Left cardiac atrium (tissue), 4 donors: ENCODE data around the gene SRGN. TPM values are rescaled to one million over a fixed set of nuclear protein-coding genes. Genes with fewer than 3 reads are reported as not detected.
A peak's percentile ranks its signal among the peaks of the same experiment; 100 is the strongest.

Experiments used
- ATAC-seq, 2 donors: fragments of 200-7000 bp; cut with Tn5 transposase; one replicate each; pipeline ENCODE4 v1.9.1; 2020; ENCODE audit warnings: mild to moderate bottlenecking in 2 of 2, moderate library complexity in 2 of 2
- DNase-seq: peaks from one replicate; pipeline ENCODE4 v3.0.0-alpha.2; 2020
- intact Hi-C, 2 donors: fragments of 100-400 bp; cut with DNase I; formaldehyde crosslinking; loops; one replicate each; pipeline versions ENCODE4 v1.14.1 to v1.15.1; 2022 to 2023
- total RNA-seq, 2 donors: library from RNA; stranded (reverse); fragmentation: NEBNext Ultra II Directional; extraction: Animal tissue kit (Norgen Biotek cat#: 25700); gene quantifications; one replicate each; pipeline ENCODE4 v1.2.1, GENCODE V29; 2021
- donor health status: DM: no; HTN: yes; CAD: no.
- donor health status: DM: no; HTN: yes; CAD: no; lungs with severe emphysema.
- donor health status: DM: yes; HTN: yes; CAD: no.
- donor health status: Dilated cardiomyopathy.

The SRGN gene
- total RNA-seq, 2 donors from 2014 or later: 89.7 to 121 TPM

GRCh38 chr10:69080226-69080625 is 7.7 kb upstream of the SRGN start:
- DNase-seq (no peak), ATAC-seq (no peak)
- intact Hi-C loops: no loop called here

- DNase-seq (peak; percentile 52), ATAC-seq (peak in 1 of 2 donors; percentile 49)
- intact Hi-C loops: no loop called here
These were observed 1.8 kb upstream of the SRGN start for GRCh38 chr10:69086001-69086509.

- DNase-seq (no peak), ATAC-seq (no peak)
- intact Hi-C loops: no loop called here
These were observed 517 bp downstream of the SRGN start for GRCh38 chr10:69088471-69088769.

- intact Hi-C loops: no loop called here
- peak; percentile 21 to 27 for ATAC-seq
These were observed 1.0 kb downstream of the SRGN start for GRCh38 chr10:69088801-69089501.

GRCh38 chr10:69089638-69090599 is 2.0 kb downstream of the SRGN start:
- DNase-seq: peak; percentile 37
- intact Hi-C loops: loop anchor here (5.0 to 10.0 kb wide), 3 partner anchors 38 to 85 kb away; no protein-coding TSS in a partner anchor

More at GRCh38 chr10:69088801-69089501, 1.0 kb downstream of the SRGN start:
- no peak for DNase-seq

GRCh38 chr10:69090685-69091084 is 2.8 kb downstream of the SRGN start:
- DNase-seq (no peak), ATAC-seq (no peak)
- intact Hi-C loops: loop anchor here (5.0 to 10.0 kb wide), 3 partner anchors 38 to 86 kb away; no protein-coding TSS in a partner anchor

More at GRCh38 chr10:69089638-69090599, 2.0 kb downstream of the SRGN start:
- ATAC-seq: peak; percentile 36 to 60

- ATAC-seq (no peak), DNase-seq (no peak)
- intact Hi-C loops: loop anchor here (5.0 to 10.0 kb wide), 3 partner anchors 39 to 86 kb away; no protein-coding TSS in a partner anchor
These were observed 3.3 kb downstream of the SRGN start for GRCh38 chr10:69091143-69091651.

GRCh38 chr10:69092959-69093850 is 5.3 kb downstream of the SRGN start:
- DNase-seq: peak; percentile 75
- ATAC-seq: peak; percentile 64 to 82
- intact Hi-C loops: loop anchor here (5.0 to 10.0 kb wide), 3 partner anchors 41 to 88 kb away; no protein-coding TSS in a partner anchor

- intact Hi-C loops: loop anchor here (5.0 to 10.0 kb wide), 3 partner anchors 42 to 89 kb away; no protein-coding TSS in a partner anchor
- peak in 1 of 2 donors; percentile 32 for ATAC-seq
These were observed 6.0 kb downstream of the SRGN start for GRCh38 chr10:69093933-69094332.

GRCh38 chr10:69096045-69096444 is 8.1 kb downstream of the SRGN start:
- intact Hi-C loops: loop anchor here in 1 of 2 donors (10.0 kb wide), 1 partner anchor 91 kb away; no protein-coding TSS in a partner anchor
- DNase-seq: no peak
- ATAC-seq: no peak

More at GRCh38 chr10:69093933-69094332, 6.0 kb downstream of the SRGN start:
- no peak for DNase-seq

GRCh38 chr10:69097729-69098128 is 9.8 kb downstream of the SRGN start:
- DNase-seq: no peak
- intact Hi-C loops: loop anchor here in 1 of 2 donors (10.0 kb wide), 1 partner anchor 93 kb away; no protein-coding TSS in a partner anchor
- ATAC-seq: no peak

GRCh38 chr10:69100136-69100872 is 12.4 kb downstream of the SRGN start:
- intact Hi-C loops: no loop called here
- ATAC-seq: no peak
- no peak for DNase-seq

GRCh38 chr10:69101451-69102095 is 13.7 kb downstream of the SRGN start:
- ATAC-seq (peak in 1 of 2 donors; percentile 34), DNase-seq (no peak)
- intact Hi-C loops: no loop called here

GRCh38 chr10:69102440-69102839 is 14.5 kb downstream of the SRGN start:
- intact Hi-C loops: no loop called here

GRCh38 chr10:69103784-69104183 is 15.9 kb downstream of the SRGN start:
- ATAC-seq: no peak
- intact Hi-C loops: no loop called here
- peak; percentile 59 for DNase-seq

More at GRCh38 chr10:69102440-69102839, 14.5 kb downstream of the SRGN start:
- DNase-seq: no peak
- no peak for ATAC-seq

- DNase-seq (no peak), ATAC-seq (no peak)
- intact Hi-C loops: no loop called here
These were observed 17.3 kb downstream of the SRGN start for GRCh38 chr10:69104994-69105790.
